NCI-H146 treated with DMSO at 0.1 percent for 48 hours (cell line): ENCODE measurements around the gene NEURL1B.
"Not testable (repeated sequence)": the region's sequence is repeated elsewhere in the genome, so short reads cannot be mapped to it uniquely, and the experiment has no call there.

Experiments
- DNase-seq: peaks from one replicate; lab custom pipeline; 2025; ENCODE audit not compliant: unreplicated experiment; lab: John Stamatoyannopoulos, UW

The NEURL1B gene

DNA sequence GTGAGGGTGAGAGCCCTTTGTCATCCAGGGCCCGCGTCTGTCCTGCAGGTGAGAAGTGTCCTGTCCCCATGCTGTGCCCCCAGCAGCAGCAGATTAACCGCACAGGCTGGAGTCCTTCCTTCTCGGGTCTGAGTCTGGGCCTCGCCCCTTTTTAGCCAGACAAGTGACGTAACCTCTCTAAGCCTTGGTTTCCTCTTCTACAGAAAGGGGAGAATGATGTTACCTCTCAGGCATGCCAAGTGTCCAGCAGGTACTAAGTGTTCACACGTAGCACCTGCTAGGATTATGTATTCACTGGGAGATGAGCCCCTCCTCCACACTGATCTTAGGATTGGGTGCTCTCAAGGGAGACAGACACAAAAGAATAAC is 6.9 kb downstream of the NEURL1B start:
- no peak for DNase-seq

DNA sequence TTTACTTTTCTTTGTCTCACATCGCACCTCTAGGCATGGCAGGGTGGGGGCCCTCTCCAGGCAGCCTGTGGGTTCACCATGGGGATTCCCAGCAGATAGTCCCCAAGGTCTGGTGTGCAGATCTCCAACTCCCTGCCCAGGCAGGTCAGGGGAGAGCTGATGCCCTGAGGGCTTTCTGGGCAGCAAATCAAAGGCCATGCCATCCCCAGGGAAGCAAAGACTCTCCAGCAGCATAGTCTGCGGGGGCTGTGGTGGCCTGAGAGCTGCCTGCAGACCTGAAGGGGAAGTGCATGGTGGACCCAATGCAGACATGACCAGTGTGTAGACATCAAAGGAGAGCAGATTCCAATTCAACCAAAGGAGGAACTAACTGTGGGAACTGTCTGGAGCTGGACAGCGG is 7.7 kb downstream of the NEURL1B start:
- DNase-seq = no peak

GRCh38 chr5:172656496-172656895 is 15.4 kb downstream of the NEURL1B start:
- not testable (repeated sequence) for DNase-seq

DNA sequence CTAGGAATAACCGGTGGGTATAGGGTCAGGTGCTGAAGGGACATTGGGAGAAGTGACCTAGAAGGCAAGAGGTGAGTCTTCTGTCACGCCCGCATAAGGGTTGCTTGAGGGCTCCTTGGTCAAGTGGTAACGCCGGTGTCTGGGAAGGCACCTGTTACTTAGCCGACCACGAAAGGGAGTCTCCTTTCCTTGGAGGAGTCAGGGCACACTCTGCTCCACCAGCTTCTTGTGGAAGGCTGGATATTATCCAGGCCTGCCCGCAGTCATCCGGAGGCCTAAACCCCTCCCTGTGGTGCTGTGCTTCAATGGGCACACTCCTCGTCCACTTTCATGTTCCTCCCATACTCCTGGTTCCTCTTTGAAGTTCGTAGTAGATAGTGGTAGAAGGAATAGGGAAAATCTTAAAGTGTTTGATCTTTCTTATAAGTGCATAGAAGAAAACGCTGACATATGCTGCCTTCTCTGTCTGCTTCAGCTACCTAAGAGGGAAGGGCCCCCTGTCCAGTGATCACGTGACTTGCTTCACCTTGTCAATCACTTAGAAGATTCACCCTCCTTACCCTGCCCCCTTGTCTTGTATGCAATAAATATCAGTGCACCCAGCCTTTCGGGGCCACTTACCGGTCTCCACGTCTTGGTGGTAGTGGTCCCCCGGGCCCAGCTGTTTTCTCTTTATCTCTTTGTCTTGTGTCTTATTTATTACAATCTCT is 16.6 kb downstream of the NEURL1B start:
- not testable (repeated sequence) for DNase-seq

DNA sequence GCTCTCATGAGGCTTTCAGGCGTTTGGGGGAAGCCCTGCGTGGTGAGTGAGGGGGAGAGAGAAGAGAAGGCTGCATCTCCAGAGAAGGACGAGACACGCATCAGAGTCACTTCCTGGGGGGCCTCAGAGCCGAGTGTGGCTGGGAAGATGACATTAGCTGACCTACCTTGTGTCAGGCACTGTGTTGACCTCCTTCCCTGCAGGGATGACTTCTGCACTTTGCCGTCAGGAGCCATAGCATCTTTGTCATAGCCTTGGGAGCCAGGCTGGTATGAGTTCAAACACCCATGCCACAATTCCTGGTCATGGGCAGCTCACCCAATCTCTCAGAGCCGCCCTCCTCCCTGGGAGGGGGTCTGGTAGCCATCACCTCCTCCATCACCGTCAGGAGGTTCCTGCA is 17.3 kb downstream of the NEURL1B start:
- no peak for DNase-seq

GRCh38 chr5:172658961-172659501 is 18.0 kb downstream of the NEURL1B start:
- no peak for DNase-seq

GRCh38 chr5:172659570-172659908 is 18.5 kb downstream of the NEURL1B start:
- no peak for DNase-seq

DNA sequence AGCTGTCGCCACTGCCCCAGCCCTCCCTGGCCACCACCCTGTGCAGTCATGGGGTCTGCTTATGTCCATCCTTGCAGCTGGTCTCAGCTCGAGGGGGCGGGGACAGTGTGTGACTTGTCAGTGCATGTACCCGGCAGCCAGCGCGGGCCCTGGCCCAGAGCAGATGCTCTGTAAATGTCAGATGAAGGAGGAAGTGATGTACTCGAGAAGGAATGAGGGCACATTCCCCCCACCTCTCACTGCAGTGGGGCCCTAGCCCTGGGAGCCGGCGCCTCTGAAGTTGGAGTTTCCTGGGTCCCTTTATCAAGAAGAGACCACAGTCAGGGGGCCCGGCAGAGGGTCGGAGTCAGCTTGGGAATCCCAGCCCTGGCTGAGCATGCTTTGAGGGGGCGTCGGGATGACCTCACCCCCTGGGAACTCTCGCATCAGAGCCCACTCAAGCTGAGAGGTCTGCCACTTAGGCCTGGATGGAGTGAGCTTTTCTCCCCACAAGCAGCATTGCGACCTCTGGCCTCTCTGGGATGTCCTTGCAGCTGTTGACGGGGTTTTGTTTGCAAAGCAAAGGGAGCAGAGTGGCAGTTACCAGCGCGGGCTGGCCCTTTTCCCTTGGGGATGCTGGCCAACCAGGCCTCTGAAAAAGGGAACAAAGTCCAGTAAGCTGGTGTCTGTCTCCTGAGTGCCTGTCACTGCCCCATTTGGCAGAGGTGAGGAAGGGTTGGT is 19.0 kb downstream of the NEURL1B start:
- DNase-seq = no peak

DNA sequence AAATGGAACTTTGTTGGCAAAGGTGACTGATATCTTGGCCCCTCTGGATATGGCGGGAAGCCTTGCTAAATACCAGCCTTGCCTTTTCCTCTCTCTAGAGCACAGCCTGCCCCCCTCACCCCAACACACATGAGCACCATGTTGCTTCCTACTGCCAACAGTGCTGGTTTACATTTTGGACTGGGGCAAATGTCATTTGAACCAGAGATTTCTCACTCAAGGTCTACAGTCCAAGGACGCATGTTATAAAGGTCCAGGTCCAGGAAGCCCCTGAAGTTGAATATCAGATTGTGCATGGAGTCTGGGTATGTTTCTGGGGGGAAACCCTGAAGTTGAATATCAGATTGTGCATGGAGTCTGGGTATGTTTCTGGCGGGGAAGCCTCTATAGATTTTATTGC is 19.9 kb downstream of the NEURL1B start:
- no peak for DNase-seq

DNA sequence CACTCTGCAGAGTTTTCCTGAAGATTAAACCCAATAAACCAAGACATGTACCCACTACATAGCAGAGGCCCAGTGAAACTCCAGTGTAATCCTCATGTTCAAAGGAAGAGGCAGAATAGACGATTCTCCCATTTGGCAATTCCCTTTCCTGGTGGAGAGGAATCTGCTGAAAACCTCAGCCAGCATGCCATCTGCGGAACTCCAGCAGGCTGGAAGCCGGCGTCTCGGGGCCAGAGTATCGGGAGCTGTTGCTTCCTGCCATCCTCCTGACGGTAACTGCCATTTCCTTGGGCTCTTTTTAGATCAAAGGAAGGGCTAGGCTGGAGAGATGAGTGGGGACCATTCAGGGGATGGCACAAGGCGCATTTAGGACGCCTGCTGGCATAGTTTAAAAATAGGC is 20.5 kb downstream of the NEURL1B start:
- DNase-seq = no peak

GRCh38 chr5:172662596-172662995 is 21.5 kb downstream of the NEURL1B start:
- DNase-seq = no peak

GRCh38 chr5:172664018-172664417 is 23.0 kb downstream of the NEURL1B start:
- DNase-seq = no peak

DNA sequence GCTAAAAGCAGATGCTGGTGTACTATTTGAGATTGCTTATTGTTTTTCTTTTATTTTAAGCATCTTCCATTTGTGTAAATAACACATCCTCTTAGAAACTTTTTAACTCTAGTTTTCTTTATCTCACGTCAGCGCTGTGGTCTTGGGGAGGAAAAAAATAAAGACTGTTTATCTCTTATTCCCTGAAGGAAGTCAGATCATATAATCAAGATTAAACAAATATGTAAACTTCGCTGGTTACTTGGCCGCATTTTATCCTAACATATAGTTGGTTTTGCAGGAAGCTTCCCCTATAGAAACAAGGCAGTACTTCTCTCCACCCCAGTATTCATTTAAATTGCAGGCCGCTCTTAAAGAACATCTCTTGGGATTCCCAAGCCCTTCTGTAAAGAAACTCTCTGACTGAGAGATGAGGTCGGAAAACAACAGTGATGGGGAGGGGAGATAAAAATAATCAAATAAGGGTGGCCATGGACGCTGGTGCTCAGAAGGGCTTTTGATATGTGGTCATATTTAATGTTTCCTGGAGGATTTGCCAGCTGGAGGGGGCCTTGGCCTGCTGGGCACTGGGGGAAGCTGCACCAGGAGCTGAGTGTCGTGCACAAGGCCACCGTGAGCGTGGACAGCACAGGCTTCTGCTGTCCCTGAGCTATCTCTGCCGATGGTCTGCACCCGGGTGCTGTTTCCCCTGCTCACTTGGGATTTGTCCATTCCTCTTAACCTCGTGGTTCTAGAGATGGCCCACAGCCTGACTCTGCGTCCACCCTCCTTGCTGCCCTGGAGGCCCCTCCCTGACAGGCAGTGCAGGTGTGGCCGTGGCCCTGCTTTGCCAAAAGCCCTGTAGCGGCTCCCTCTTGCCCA is 23.8 kb downstream of the NEURL1B start:
- DNase-seq = no peak

- DNase-seq = no peak
Observed at GRCh38 chr5:172666251-172666650, 25.2 kb downstream of the NEURL1B start.

GRCh38 chr5:172667786-172668593 is 26.9 kb downstream of the NEURL1B start:
- no peak for DNase-seq

DNA sequence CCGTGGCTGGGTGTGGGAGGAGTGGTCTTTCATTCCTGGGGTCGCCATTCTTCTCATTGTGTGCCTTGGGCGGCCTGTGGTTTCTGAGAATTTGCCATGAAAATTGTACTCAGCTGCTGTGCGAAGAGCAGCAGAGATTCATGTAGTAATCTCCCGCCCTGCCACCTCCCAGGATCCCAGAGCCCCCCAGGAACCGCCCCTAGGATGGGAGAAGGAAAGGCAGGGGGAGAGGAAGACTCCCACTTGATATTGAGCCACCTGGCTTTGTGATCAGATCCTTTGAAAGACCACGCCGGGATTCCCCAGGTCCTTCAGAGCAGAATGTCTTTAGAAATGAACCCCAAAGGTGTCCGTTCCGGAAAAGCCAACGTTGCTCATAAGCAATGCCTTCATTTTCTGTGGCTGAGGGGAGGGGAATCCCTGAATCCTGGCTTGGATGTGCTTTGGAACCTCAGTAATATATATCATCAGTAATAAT is 27.6 kb downstream of the NEURL1B start:
- DNase-seq = no peak

GRCh38 chr5:172669386-172670004 is 28.4 kb downstream of the NEURL1B start:
- no peak for DNase-seq

DNA sequence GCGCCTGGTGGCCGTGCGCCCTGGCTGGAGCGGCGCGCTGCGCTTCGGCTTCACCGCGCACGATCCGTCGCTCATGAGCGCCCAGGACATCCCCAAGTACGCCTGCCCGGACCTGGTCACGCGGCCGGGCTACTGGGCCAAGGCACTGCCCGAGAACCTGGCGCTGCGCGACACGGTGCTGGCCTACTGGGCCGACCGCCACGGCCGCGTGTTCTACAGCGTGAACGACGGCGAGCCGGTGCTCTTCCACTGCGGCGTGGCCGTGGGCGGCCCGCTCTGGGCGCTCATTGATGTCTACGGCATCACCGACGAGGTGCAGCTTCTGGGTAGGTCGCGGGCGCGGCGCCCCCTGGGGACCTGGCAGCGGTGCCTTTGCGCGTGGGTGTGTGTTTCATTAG is 28.9 kb downstream of the NEURL1B start:
- DNase-seq = no peak

GRCh38 chr5:172670444-172670843 is 29.4 kb downstream of the NEURL1B start:
- no peak for DNase-seq

DNA sequence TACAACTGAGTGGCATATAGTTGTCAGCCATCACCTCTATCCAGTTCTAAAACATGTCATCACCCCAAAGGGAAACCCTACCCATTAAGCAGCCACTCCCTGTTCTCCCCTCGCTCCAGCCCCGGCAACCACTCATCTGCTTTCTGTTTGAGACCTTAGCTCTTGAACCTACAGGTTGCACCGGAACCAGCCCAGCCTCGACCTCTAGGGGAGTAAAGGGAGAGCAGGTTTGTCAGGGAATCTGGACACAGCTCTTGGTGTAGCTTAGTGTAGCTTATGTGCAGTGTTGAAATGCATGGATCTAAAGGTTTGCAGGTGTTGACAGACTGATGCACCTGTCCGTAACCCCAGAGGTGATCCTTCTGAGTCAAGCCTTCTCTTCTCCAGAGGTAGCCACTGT is 30.0 kb downstream of the NEURL1B start:
- no peak for DNase-seq
